ENCODE data around the gene SOST.

SOST gene

GRCh38 chr17:43710101-43710500, 48.5 kb downstream of the SOST start:
- in situ Hi-C loops (cut with MboI; ENCODE audit: low sequenced_read_pairs): no loop called here

GRCh38 chr17:43709210-43709609, 49.4 kb downstream of the SOST start:
- in situ Hi-C loops (cut with MboI; ENCODE audit: low sequenced_read_pairs): no loop called here

- in situ Hi-C loops (cut with MboI; ENCODE audit: low sequenced_read_pairs): no loop called here
Observed at GRCh38 chr17:43707184-43707583, 51.4 kb downstream of the SOST start.

GRCh38 chr17:43706235-43706634, 52.4 kb downstream of the SOST start:
- in situ Hi-C loops (cut with MboI; ENCODE audit: low sequenced_read_pairs): no loop called here

All from HL-60/S4 (cell line).